MM.1S (cell line): ENCODE results near the gene BRME1.

Experiments used
- DNase-seq: peaks from one replicate; pipeline ENCODE4 v3.0.0-alpha.2; 2015
- H2AFZ ChIP-seq: fragments of 300-600 bp; sonication (generic); 2 replicates; pipeline ENCODE4 v1.6.0; 2016; ENCODE audit warnings: antibody characterized with exemption, low read length
- H3F3A ChIP-seq: fragments of 300-600 bp; sonication (generic); 2 replicates; pipeline ENCODE4 v1.6.1; 2016; ENCODE audit warnings: mild to moderate bottlenecking, antibody characterized with exemption, low read length, moderate library complexity, mixed read lengths; ENCODE audit not compliant: insufficient read depth
- H3K27ac ChIP-seq: fragments of 300-600 bp; sonication (generic); 2 replicates; pipeline ENCODE4 v1.5.1; 2016; ENCODE audit warnings: mild to moderate bottlenecking, low read length
- H3K27me3 ChIP-seq: fragments of 300-600 bp; sonication (generic); replicated peaks from 2 replicates; pipeline ENCODE4 v1.6.0; 2016; ENCODE audit warnings: low read length; ENCODE audit not compliant: insufficient read depth
- H3K36me3 ChIP-seq: fragments of 300-600 bp; sonication (generic); replicated peaks from 2 replicates; pipeline ENCODE4 v1.6.1; 2016; ENCODE audit warnings: mild to moderate bottlenecking, low read length, mixed read lengths; ENCODE audit not compliant: insufficient read depth
- H3K4me1 ChIP-seq: fragments of 300-600 bp; sonication (generic); 2 replicates; pipeline ENCODE4 v1.6.1; 2016; ENCODE audit warnings: low read length, mixed read lengths
- H3K4me2 ChIP-seq: fragments of 300-600 bp; sonication (generic); 2 replicates; pipeline ENCODE4 v1.6.0; 2016; ENCODE audit warnings: low read depth, low read length
- H3K4me3 ChIP-seq: fragments of 300-600 bp; sonication (generic); 2 replicates; pipeline ENCODE4 v1.5.1; 2016; ENCODE audit warnings: low read length, mixed read lengths
- H3K79me2 ChIP-seq: fragments of 300-600 bp; sonication (generic); 2 replicates; pipeline ENCODE4 v1.6.1; 2016; ENCODE audit warnings: mixed run types, low read length, mixed read lengths
- H3K9ac ChIP-seq: fragments of 300-600 bp; sonication (generic); 2 replicates; pipeline ENCODE4 v1.6.1; 2016; ENCODE audit warnings: low read length, mixed read lengths
- H3K9me2 ChIP-seq: fragments of 300-600 bp; sonication (generic); replicated peaks from 2 replicates; pipeline ENCODE4 v1.6.1; 2016; ENCODE audit warnings: mild to moderate bottlenecking, low read length, mixed read lengths; ENCODE audit not compliant: insufficient read depth
- H3K9me3 ChIP-seq: fragments of 300-600 bp; sonication (generic); replicated peaks from 2 replicates; pipeline ENCODE4 v1.6.1; 2016; ENCODE audit warnings: mild to moderate bottlenecking, low read length, mixed read lengths; ENCODE audit not compliant: insufficient read depth
- H4K20me1 ChIP-seq: fragments of 300-600 bp; sonication (generic); 2 replicates; pipeline ENCODE4 v1.6.1; 2016; ENCODE audit warnings: mild to moderate bottlenecking, low read length, moderate library complexity, mixed read lengths; ENCODE audit not compliant: insufficient read depth
- EZH2 ChIP-seq: fragments of 300-600 bp; sonication (generic); optimal IDR thresholded peaks from 2 replicates; pipeline ENCODE3; 2017; ENCODE audit warnings: low read depth, mild to moderate bottlenecking, antibody characterized with exemption, low read length, mixed read lengths
- EZH2phosphoT487 ChIP-seq: fragments of 300-600 bp; sonication (generic); IDR thresholded peaks from 2 replicates; pipeline ENCODE4 v1.6.1; 2018; ENCODE audit warnings: antibody characterized with exemption, low read length
- TF ChIP-seq, protein P1 (sequence below): fragments of 300-600 bp; sonication (generic); IDR thresholded peaks from 2 replicates; pipeline ENCODE4 v1.5.1; 2016; ENCODE audit warnings: antibody characterized with exemption, low read length, mixed read lengths

Gene BRME1

DNA sequence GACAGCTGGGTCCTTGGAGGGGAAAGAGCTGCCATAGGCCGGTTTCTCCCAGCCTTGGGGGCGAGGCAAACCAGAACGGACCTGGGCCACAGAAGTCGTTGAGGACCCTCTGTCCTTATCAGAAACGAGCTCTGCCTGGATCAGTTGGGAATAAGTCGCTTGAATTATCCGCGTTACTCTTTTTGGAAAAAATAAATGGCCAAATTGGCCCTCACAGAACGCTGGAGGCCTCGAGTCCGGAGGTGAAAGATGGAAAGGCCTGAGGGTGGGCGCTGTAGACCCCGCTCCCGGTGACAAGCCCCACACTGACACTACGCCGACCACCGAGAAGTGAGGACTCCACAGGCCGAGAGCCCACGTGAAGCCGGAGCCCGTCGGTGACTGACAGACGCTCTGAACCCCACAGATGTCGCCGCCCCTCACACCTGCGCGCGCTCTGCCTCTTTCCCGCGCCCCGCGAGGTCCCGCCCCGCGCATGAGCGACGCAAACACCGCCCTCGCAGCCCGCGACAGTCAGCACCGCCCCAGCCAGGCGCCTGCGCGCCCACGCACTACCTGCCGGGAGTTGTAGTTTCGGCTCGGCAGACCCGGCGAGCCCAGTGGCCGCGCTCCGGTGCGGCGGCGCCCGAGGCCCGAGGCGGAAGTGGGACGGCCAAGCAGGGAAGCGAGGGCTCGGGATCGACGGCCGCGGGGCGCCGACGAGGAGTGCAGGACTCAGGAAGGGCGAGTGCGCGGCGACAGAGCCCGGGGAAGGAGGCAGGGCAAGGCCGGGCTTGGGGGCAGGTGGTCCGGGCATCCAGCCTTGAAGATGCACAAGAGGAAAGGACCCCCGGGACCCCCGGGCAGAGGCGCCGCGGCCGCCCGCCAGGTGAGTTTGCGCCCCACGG is at the start of gene BRME1, which contains the start of gene CC2D1A:
TSS of gene BRME1 (minus strand) at position 484 of the 887 bp plus-strand sequence. CDS start 1,225 bp downstream, outside the sequence.
TSS of gene CC2D1A (plus strand) at position 568 of the 887 bp plus-strand sequence. CDS start at position 809, 241 bp downstream.
- Histone ChIP-seq H2AFZ (peak within 1 kb of the TSS; percentile 60), H3K79me2 (peaks cover 8% of the 10 kb centered on the region; the same call in 1 of the 2 replicates), H3K4me3 (peak within 1 kb of the TSS; percentile 86)

DNA sequence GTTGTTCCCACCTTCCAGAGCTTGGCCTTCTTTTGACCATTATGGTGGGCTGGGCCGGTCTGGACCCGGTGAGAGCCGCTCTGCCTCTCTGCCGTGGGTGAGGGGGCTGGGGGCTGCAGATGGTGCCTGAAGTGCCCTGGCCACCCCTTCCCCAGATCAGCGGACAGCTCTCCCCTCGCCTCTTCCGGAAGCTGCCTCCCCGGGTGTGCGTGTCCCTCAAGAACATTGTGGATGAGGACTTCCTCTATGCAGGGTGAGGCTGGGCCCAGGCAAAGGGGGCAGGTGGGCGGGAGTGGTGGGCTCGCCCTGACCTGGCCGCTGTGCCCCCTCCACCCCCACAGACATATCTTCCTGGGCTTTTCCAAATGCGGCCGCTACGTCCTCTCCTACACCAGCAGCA is 48.3 kb upstream of the BRME1 start:
- Histone ChIP-seq H3K9me3 (no peaks in the 10 kb centered on the region), H3K4me1 (peaks cover 10% of the 10 kb centered on the region), H3K36me3 (no peaks in the 10 kb centered on the region), H3K27ac (no peak overlapping the region), H3K27me3 (no peaks in the 10 kb centered on the region), H3K4me3 (no peak overlapping the region), H4K20me1 (no peaks in the 10 kb centered on the region), H3K9me2 (no peaks in the 10 kb centered on the region), H2AFZ (no peak overlapping the region), H3K4me2 (no peak overlapping the region), H3K79me2 (peaks cover 21% of the 10 kb centered on the region), H3K9ac (no peak overlapping the region), H3F3A (no peaks in the 10 kb centered on the region)
- no peak for DNase-seq
- TF ChIP-seq, protein P1, sequence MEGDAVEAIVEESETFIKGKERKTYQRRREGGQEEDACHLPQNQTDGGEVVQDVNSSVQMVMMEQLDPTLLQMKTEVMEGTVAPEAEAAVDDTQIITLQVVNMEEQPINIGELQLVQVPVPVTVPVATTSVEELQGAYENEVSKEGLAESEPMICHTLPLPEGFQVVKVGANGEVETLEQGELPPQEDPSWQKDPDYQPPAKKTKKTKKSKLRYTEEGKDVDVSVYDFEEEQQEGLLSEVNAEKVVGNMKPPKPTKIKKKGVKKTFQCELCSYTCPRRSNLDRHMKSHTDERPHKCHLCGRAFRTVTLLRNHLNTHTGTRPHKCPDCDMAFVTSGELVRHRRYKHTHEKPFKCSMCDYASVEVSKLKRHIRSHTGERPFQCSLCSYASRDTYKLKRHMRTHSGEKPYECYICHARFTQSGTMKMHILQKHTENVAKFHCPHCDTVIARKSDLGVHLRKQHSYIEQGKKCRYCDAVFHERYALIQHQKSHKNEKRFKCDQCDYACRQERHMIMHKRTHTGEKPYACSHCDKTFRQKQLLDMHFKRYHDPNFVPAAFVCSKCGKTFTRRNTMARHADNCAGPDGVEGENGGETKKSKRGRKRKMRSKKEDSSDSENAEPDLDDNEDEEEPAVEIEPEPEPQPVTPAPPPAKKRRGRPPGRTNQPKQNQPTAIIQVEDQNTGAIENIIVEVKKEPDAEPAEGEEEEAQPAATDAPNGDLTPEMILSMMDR, result no peak
- TF ChIP-seq EZH2 (no peak), EZH2phosphoT487 (no peak)

More for the DNA sequence above, at the start of gene BRME1, which contains the start of gene CC2D1A:
- H3K27ac ChIP-seq, result peak within 1 kb of the TSS; percentile 30; the same call in 1 of the 2 replicates
- H3K9ac ChIP-seq, result peak within 1 kb of the TSS; percentile 78
- DNase-seq, result peak; percentile 95
- H3K27me3 ChIP-seq, result no peaks in the 10 kb centered on the region
- peaks cover 4% of the 10 kb centered on the region; the same call in 1 of the 2 replicates for H3K4me1 ChIP-seq
- no peaks in the 10 kb centered on the region for H3K9me2 ChIP-seq
- peak within 1 kb of the TSS; percentile 92 for H3K4me2 ChIP-seq
- H4K20me1 ChIP-seq, result no peaks in the 10 kb centered on the region
- H3K9me3 ChIP-seq, result no peaks in the 10 kb centered on the region
- TF ChIP-seq EZH2phosphoT487 (no peak), EZH2 (no peak)
- TF ChIP-seq, protein P1, result no peak
- H3K36me3 ChIP-seq, result no peaks in the 10 kb centered on the region
- 0 out of 2 replicates have a peak, but pooled peaks cover 3% of the 10 kb centered on the region for H3F3A ChIP-seq

DNA sequence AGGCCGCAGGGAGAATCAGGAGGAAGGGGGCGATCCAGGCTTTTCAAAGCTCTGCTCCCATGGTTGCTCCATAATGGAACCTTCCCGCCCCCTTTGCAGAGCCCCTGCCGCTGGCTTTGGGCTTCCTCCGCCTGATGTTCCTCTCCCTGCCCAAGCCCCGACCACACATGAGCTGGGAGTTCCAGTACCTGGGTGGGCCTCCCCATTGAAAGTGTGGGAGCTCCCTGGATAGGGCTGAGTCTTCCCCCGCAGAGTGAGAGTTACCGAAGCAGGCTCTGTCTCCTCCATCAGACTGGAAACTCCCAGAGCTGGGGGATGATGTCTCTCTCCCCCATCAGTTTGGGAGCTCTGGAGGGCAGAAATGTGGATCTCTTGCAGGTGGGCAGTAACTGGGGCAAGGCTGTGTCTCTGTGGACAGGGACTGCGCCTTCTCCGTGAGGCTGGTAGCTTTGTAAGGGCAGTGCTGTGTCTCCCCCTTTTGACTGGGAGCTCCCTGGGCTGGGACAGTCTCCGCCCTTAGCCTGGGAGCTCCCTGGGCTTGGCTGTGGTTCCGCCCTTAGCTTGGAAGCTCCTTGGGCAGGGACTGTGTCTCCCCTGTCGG is 47.1 kb upstream of the BRME1 start:
- Histone ChIP-seq H2AFZ (no peak overlapping the region), H4K20me1 (no peaks in the 10 kb centered on the region), H3K4me1 (peaks cover 10% of the 10 kb centered on the region), H3K27me3 (no peaks in the 10 kb centered on the region), H3K4me2 (peak overlapping the region; percentile 93), H3K9ac (peak overlapping the region; percentile 80), H3K9me2 (no peaks in the 10 kb centered on the region), H3K79me2 (peaks cover 21% of the 10 kb centered on the region), H3K27ac (no peak overlapping the region), H3F3A (no peaks in the 10 kb centered on the region), H3K4me3 (peak overlapping the region; percentile 80), H3K36me3 (no peaks in the 10 kb centered on the region), H3K9me3 (no peaks in the 10 kb centered on the region)
- no peak for DNase-seq
- TF ChIP-seq EZH2phosphoT487 (no peak), EZH2 (no peak)
- TF ChIP-seq, protein P1, result 0 out of 2 replicates have a peak, but pooled peaks have one; percentile 5
